HCT116 (cell line): ENCODE results near the gene EML4. TPM values are rescaled to one million over a fixed set of nuclear protein-coding genes. Genes with fewer than 3 reads are reported as not detected.

Experiments
- ATAC-seq: fragments of 200-7000 bp; cut with Tn5 transposase; 2 replicates; pipeline ENCODE4 v1.9.1; 2020; ENCODE audit warnings: mild to moderate bottlenecking, moderate library complexity
- BruUV-seq: library from RNA; stranded (reverse); fragments of 400-500 nt; replicated peaks from 2 replicates; lab custom pipeline; 2021; lab: Mats Ljungman, UMichigan
- CTCF ChIA-PET: fragments of 300-600 bp; sonication (Branson Sonifier 250); formaldehyde crosslinking; loops from one replicate; lab custom pipeline; 2021; ENCODE audit warnings: antibody characterized with exemption; lab: Charles Lee
- POLR2A ChIA-PET: fragments of 300-600, 350-600 bp; sonication (Branson Sonifier 250); formaldehyde crosslinking; loops from one replicate; lab custom pipeline; 2021; ENCODE audit warnings: antibody characterized with exemption; lab: Charles Lee
- RAD21 ChIA-PET, 2 experiments: fragments of 300-600 bp; sonication (Branson Sonifier 250); formaldehyde crosslinking; loops; one replicate each; lab custom pipeline; 2023; ENCODE audit warnings: low total read pairs in 2 of 2; ENCODE audit not compliant: uncharacterized antibody in 2 of 2, unreplicated experiment in 2 of 2, low non-redundant PET in 1 of 2; lab: Charles Lee
- DNase-seq: peaks from one replicate; pipeline ENCODE4 v3.0.0-alpha.2; 2010; ENCODE audit warnings: low read depth, low spot score
- H2AFZ ChIP-seq: fragments of 200-600 bp; shearing (Covaris generic), sonication (generic); 2 replicates; pipeline ENCODE4 v1.6.1; 2017; ENCODE audit warnings: low read depth, mixed run types, mixed read lengths, antibody characterized with exemption, low read length; ENCODE audit not compliant: poor library complexity, severe bottlenecking
- H3K27ac ChIP-seq: 2 replicates; pipeline ENCODE4 v1.5.1; 2012; ENCODE audit warnings: low read depth, low read length
- H3K27me3 ChIP-seq: fragments of 200-600 bp; sonication (generic); 2 replicates; pipeline ENCODE4 v1.6.1; 2016; ENCODE audit warnings: mixed run types, low read length, mixed read lengths; ENCODE audit not compliant: insufficient read depth
- H3K36me3 ChIP-seq, 2 experiments: fragments of 200-500 bp in 1 of 2; fragments of 200-600 bp in 1 of 2; sonication (Bioruptor generic) in 1 of 2; sonication (generic) in 1 of 2; 2 replicates each; pipeline versions ENCODE4 v1.5.1 to v1.6.1; 2014 to 2016; ENCODE audit warnings: low read length in 2 of 2, inconsistent platforms in 1 of 2, mixed read lengths in 1 of 2, mixed run types in 1 of 2; ENCODE audit not compliant: insufficient read depth in 2 of 2, control insufficient read depth in 1 of 2
- H3K4me1 ChIP-seq, 2 experiments: fragments of 200-600 bp in 1 of 2; sonication (generic) in 1 of 2; 2 replicates each; pipeline versions ENCODE4 v1.5.1 to v1.6.1; 2012 to 2017; ENCODE audit warnings: low read length in 2 of 2, inconsistent platforms in 1 of 2, mild to moderate bottlenecking in 1 of 2, mixed read lengths in 1 of 2, mixed run types in 1 of 2, moderate library complexity in 1 of 2; ENCODE audit not compliant: insufficient read depth in 2 of 2, control insufficient read depth in 1 of 2
- H3K4me2 ChIP-seq: fragments of 200-600 bp; sonication (generic); 2 replicates; pipeline ENCODE4 v1.6.1; 2017; ENCODE audit warnings: mixed run types, low read length, mixed read lengths
- H3K4me3 ChIP-seq, 2 experiments: fragments of 200-600 bp in 1 of 2; sonication (generic) in 1 of 2; replicated peaks in 1 of 2; 2 replicates each; pipeline ENCODE4 v1.5.1; 2011 to 2016; ENCODE audit warnings: low read length in 2 of 2, control low read depth in 1 of 2, low read depth in 1 of 2, mild to moderate bottlenecking in 1 of 2, mixed read lengths in 1 of 2, mixed run types in 1 of 2
- H3K79me2 ChIP-seq: fragments of 200-600 bp; sonication (generic); 2 replicates; pipeline ENCODE4 v1.6.1; 2017; ENCODE audit warnings: mild to moderate bottlenecking, mixed run types, low read length, moderate library complexity, mixed read lengths; ENCODE audit not compliant: insufficient read depth
- H3K9ac ChIP-seq: fragments of 200-600 bp; sonication (generic); 2 replicates; pipeline ENCODE4 v1.6.1; 2016; ENCODE audit warnings: low read length, mixed read lengths
- H3K9me2 ChIP-seq: fragments of 200-600 bp; sonication (generic), shearing (Covaris generic); 2 replicates; pipeline ENCODE4 v1.6.1; 2017; ENCODE audit warnings: mixed run types, mild to moderate bottlenecking, moderate library complexity; ENCODE audit not compliant: insufficient read depth
- H3K9me3 ChIP-seq, 2 experiments: fragments of 200-500 bp in 1 of 2; fragments of 200-600 bp in 1 of 2; sonication (Bioruptor generic) in 1 of 2; sonication (generic) in 1 of 2; 2 replicates each; pipeline ENCODE4 v1.6.1; 2014 to 2017; ENCODE audit warnings: low read length in 2 of 2, mixed read lengths in 2 of 2, inconsistent platforms in 1 of 2, low read depth in 1 of 2, mild to moderate bottlenecking in 1 of 2, mixed run types in 1 of 2, moderate library complexity in 1 of 2; ENCODE audit not compliant: control insufficient read depth in 1 of 2, insufficient read depth in 1 of 2
- H4K20me1 ChIP-seq: fragments of 200-600 bp; sonication (generic), shearing (Covaris generic); 2 replicates; pipeline ENCODE4 v1.6.1; 2017; ENCODE audit warnings: mixed run types, mild to moderate bottlenecking, moderate library complexity; ENCODE audit not compliant: insufficient read depth
- ATF3 ChIP-seq: IDR thresholded peaks from 2 replicates; pipeline ENCODE4 v1.6.1; 2012
- EZH2phosphoT487 ChIP-seq: fragments of 200-600 bp; IDR thresholded peaks from 2 replicates; pipeline ENCODE4 v1.6.1; 2018; ENCODE audit warnings: antibody characterized with exemption, borderline replicate concordance
- FOSL1 ChIP-seq: IDR thresholded peaks from 2 replicates; pipeline ENCODE4 v1.6.1; 2012; ENCODE audit warnings: low read depth
- REST ChIP-seq: IDR thresholded peaks from 2 replicates; pipeline ENCODE4 v1.6.1; 2012; ENCODE audit warnings: low read depth
- SIN3A ChIP-seq: IDR thresholded peaks from 2 replicates; pipeline ENCODE4 v1.6.1; 2012; ENCODE audit warnings: low read depth
- SRF ChIP-seq: IDR thresholded peaks from 2 replicates; pipeline ENCODE4 v1.6.1; 2012; ENCODE audit warnings: low read depth
- TCF7L2 ChIP-seq: IDR thresholded peaks from 2 replicates; pipeline ENCODE4 v1.7.0; 2011; ENCODE audit warnings: borderline replicate concordance, inconsistent platforms; ENCODE audit not compliant: insufficient read depth, insufficient read length; ENCODE audit errors: extremely low read depth
- ZFX ChIP-seq: fragments of 450-650 bp; IDR thresholded peaks from 2 replicates; pipeline ENCODE4 v1.6.1; 2017
- ZNF274 ChIP-seq: fragments of 200-500 bp; sonication (Bioruptor generic); IDR thresholded peaks from 2 replicates; pipeline ENCODE4 v1.6.1; 2014; ENCODE audit warnings: mild to moderate bottlenecking, low read depth, low read length, inconsistent platforms
- intact Hi-C: fragments of 100-400 bp; cut with micrococcal nuclease; formaldehyde crosslinking; loops from 2 replicates; pipeline ENCODE4 v1.10.0; 2022
- total RNA-seq: library from RNA; stranded (reverse); gene quantifications from one replicate; pipeline ENCODE4 v1.2.1, GENCODE V29; 2021; ENCODE audit not compliant: unreplicated experiment

EML4 gene
- total RNA-seq, 1 experiment from 2014 or later, result 53.5 TPM

DNA sequence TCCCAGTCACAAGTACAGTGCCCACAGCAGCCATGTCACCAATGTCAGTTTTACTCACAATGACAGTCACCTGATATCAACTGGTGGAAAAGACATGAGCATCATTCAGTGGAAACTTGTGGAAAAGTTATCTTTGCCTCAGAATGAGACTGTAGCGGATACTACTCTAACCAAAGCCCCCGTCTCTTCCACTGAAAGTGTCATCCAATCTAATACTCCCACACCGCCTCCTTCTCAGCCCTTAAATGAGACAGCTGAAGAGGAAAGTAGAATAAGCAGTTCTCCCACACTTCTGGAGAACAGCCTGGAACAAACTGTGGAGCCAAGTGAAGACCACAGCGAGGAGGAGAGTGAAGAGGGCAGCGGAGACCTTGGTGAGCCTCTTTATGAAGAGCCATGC is 160.6 kb downstream of the EML4 start:
- no peaks in the 10 kb centered on the region for H3K4me1 ChIP-seq
- H2AFZ ChIP-seq, result no peak overlapping the region
- BruUV-seq, result no TSS peak
- no peaks in the 10 kb centered on the region for H3K79me2 ChIP-seq
- ChIA-PET POLR2A (no interaction called here), RAD21 (no interaction called here), CTCF (interaction anchor here (2.0 to 3.8 kb wide), 2 partner anchors 234 to 239 kb away, joined by 11 to 54 read pairs; no protein-coding TSS in a partner anchor)
- H4K20me1 ChIP-seq, result no peaks in the 10 kb centered on the region
- H3K36me3 ChIP-seq, result peaks cover 10 to 42% of the 10 kb centered on the region in 2 experiments
- ATAC-seq, result no peak
- no peak overlapping the region for H3K9ac ChIP-seq
- H3K4me2 ChIP-seq, result no peak overlapping the region
- no peaks in the 10 kb centered on the region for H3K9me3 ChIP-seq
- intact Hi-C loops, result loop anchor here (10.0 kb wide), 1 partner anchor 485 kb away; no protein-coding TSS in a partner anchor
- DNase-seq, result no peak
- H3K27me3 ChIP-seq, result no peaks in the 10 kb centered on the region
- H3K4me3 ChIP-seq, result no peak overlapping the region
- TF ChIP-seq TCF7L2 (no peak), FOSL1 (no peak), SIN3A (no peak), ZNF274 (no peak), ATF3 (no peak), REST (no peak), SRF (no peak), ZFX (no peak), EZH2phosphoT487 (no peak)
- TF ChIP-seq, all 23 proteins: peak for 0
- Histone ChIP-seq H3K9me2 (no peaks in the 10 kb centered on the region), H3K27ac (no peak overlapping the region)
